Endothelial cell of umbilical vein (primary cell): Measurements from ENCODE around the gene CACNB4. TPM values are rescaled to one million over a fixed set of nuclear protein-coding genes. Genes with fewer than 3 reads are reported as not detected.

Experiments
- Bru-seq: library from RNA; stranded (reverse); fragments of 400-500 nt; gene quantifications from one replicate; lab custom pipeline; 2021; lab: Mats Ljungman, UMichigan
- BruChase-seq, 2 experiments: library from RNA; stranded (reverse); fragments of 400-500 nt; gene quantifications; one replicate each; lab custom pipeline; 2021; lab: Mats Ljungman, UMichigan
- BruUV-seq: library from RNA; stranded (reverse); fragments of 400-500 nt; replicated peaks from 2 replicates; lab custom pipeline; 2021; lab: Mats Ljungman, UMichigan
- CTCF ChIA-PET: fragments of 300-600, 350-600 bp; sonication (Branson Sonifier 250); formaldehyde crosslinking; loops from one replicate; lab custom pipeline; 2021; ENCODE audit warnings: antibody characterized with exemption, inconsistent platforms; lab: Charles Lee
- POLR2A ChIA-PET: fragments of 300-600, 350-600 bp; sonication (Branson Sonifier 250); formaldehyde crosslinking; loops from one replicate; lab custom pipeline; 2021; ENCODE audit warnings: antibody characterized with exemption, inconsistent platforms; lab: Charles Lee
- DNase-seq: peaks from one replicate; pipeline ENCODE4 v3.0.0-alpha.2; 2011; ENCODE audit warnings: low read depth, low spot score
- FAIRE-seq: peaks from 2 replicates; lab custom pipeline; 2011; peaks lifted over from hg19 to GRCh38; lab: Jason Lieb, UNC
- H2AFZ ChIP-seq: 2 replicates; pipeline ENCODE4 v1.6.0; 2012; ENCODE audit warnings: low read depth, low read length, control low read depth, inconsistent platforms
- H3K27ac ChIP-seq: 2 replicates; pipeline ENCODE4 v1.5.1; 2011; ENCODE audit warnings: low read depth, mild to moderate bottlenecking, control low read depth, low read length, moderate library complexity; ENCODE audit not compliant: insufficient read depth
- H3K27me3 ChIP-seq, 2 experiments: 2 replicates each; pipeline versions ENCODE4 v1.6.0 to v1.6.1; 2011; ENCODE audit warnings: low read length in 2 of 2, mixed read lengths in 1 of 2; ENCODE audit not compliant: control insufficient read depth in 2 of 2, insufficient read depth in 2 of 2
- H3K36me3 ChIP-seq, 2 experiments: 2 replicates in 1 of 2; 3 replicates in 1 of 2; pipeline ENCODE4 v1.5.1; 2011; ENCODE audit warnings: low read length in 2 of 2, mild to moderate bottlenecking in 1 of 2, moderate library complexity in 1 of 2; ENCODE audit not compliant: control insufficient read depth in 2 of 2, insufficient read depth in 2 of 2; ENCODE audit errors: extremely low read depth in 1 of 2
- H3K4me1 ChIP-seq: 3 replicates; pipeline ENCODE4 v1.5.1; 2011; ENCODE audit warnings: mild to moderate bottlenecking, low read length; ENCODE audit not compliant: control insufficient read depth, insufficient read depth; ENCODE audit errors: extremely low read depth
- H3K4me2 ChIP-seq: 2 replicates; pipeline ENCODE4 v1.6.1; 2011; ENCODE audit warnings: low read length, control low read depth, mixed read lengths; ENCODE audit not compliant: insufficient read depth
- H3K4me3 ChIP-seq, 3 experiments: fragments of 200-600 bp in 1 of 3; sonication (generic), shearing (Covaris generic) in 1 of 3; replicated peaks in 1 of 3; 2 replicates each; pipeline ENCODE4 v1.5.1; 2011 to 2016; ENCODE audit warnings: control low read depth in 3 of 3, low read length in 3 of 3, mild to moderate bottlenecking in 2 of 3, inconsistent platforms in 1 of 3, low read depth in 1 of 3, moderate library complexity in 1 of 3; ENCODE audit not compliant: insufficient read depth in 1 of 3
- H3K79me2 ChIP-seq: 2 replicates; pipeline ENCODE4 v1.6.0; 2012; ENCODE audit warnings: low read length, inconsistent platforms; ENCODE audit not compliant: control insufficient read depth, insufficient read depth
- H3K9ac ChIP-seq: replicated peaks from 2 replicates; pipeline ENCODE3; 2011; ENCODE audit warnings: low read length, control low read depth; ENCODE audit not compliant: insufficient read depth; ENCODE audit errors: extremely low read depth
- H3K9me1 ChIP-seq: replicated peaks from 3 replicates; pipeline ENCODE4 v1.6.0; 2011; ENCODE audit warnings: mild to moderate bottlenecking, low read length; ENCODE audit not compliant: control insufficient read depth, insufficient read depth; ENCODE audit errors: extremely low read depth
- H3K9me3 ChIP-seq: replicated peaks from 2 replicates; pipeline ENCODE4 v1.5.1; 2012; ENCODE audit warnings: low read length, inconsistent platforms; ENCODE audit not compliant: control insufficient read depth, insufficient read depth
- H4K20me1 ChIP-seq: replicated peaks from 2 replicates; pipeline ENCODE3; 2011; ENCODE audit warnings: mild to moderate bottlenecking, low read length; ENCODE audit not compliant: control insufficient read depth, insufficient read depth; ENCODE audit errors: extremely low read depth
- EZH2 ChIP-seq: IDR thresholded peaks from 2 replicates; pipeline ENCODE4 v1.6.1; 2012; ENCODE audit warnings: borderline replicate concordance, low read depth, mild to moderate bottlenecking, moderate library complexity, low read length, inconsistent platforms; ENCODE audit not compliant: severe bottlenecking
- FOS ChIP-seq: IDR thresholded peaks from 2 replicates; pipeline ENCODE4 v1.6.1; 2011; ENCODE audit warnings: mild to moderate bottlenecking, low read length, moderate library complexity, borderline replicate concordance; ENCODE audit not compliant: insufficient read depth
- GATA2 ChIP-seq: IDR thresholded peaks from 2 replicates; pipeline ENCODE4 v1.7.0; 2011; ENCODE audit warnings: low read depth, mild to moderate bottlenecking, moderate library complexity, mixed read lengths, low read length; ENCODE audit not compliant: insufficient read length, insufficient read depth
- JUN ChIP-seq: IDR thresholded peaks from 2 replicates; pipeline ENCODE4 v1.6.1; 2011; ENCODE audit warnings: borderline replicate concordance, low read depth; ENCODE audit not compliant: insufficient read length, insufficient read depth
- MYC ChIP-seq: IDR thresholded peaks from one replicate; pipeline ENCODE4 v1.6.1; 2011; ENCODE audit warnings: mild to moderate bottlenecking, low read depth, low read length
- POLR2A ChIP-seq: IDR thresholded peaks from 2 replicates; pipeline ENCODE4 v1.6.1; 2012; ENCODE audit warnings: low read depth, mild to moderate bottlenecking, control low read depth, low read length
- POLR2AphosphoS5 ChIP-seq: IDR thresholded peaks from 2 replicates; pipeline ENCODE4 v1.6.1; 2012; ENCODE audit warnings: low read depth, mild to moderate bottlenecking, control low read depth, low read length, moderate library complexity; ENCODE audit not compliant: insufficient read depth
- dilution Hi-C: fragments of 300-500 bp; cut with MboI; formaldehyde crosslinking; loops from one replicate; pipeline ENCODE4 v1.15.0; 2019; ENCODE audit warnings: low sequenced_read_pairs; ENCODE audit not compliant: extremely low pct_ligation_motif_present
- intact Hi-C: fragments of 100-400 bp; cut with micrococcal nuclease; formaldehyde crosslinking; loops from one replicate; pipeline ENCODE4 v1.10.0; 2022
- long read RNA-seq: library from polyadenylated mRNA; stranded (forward); transcript quantifications from one replicate; pipeline ENCODE4 v2.0.0, GENCODE V29; 2021
- polyA minus RNA-seq, 3 experiments: library from RNA; depleted of rRNA, polyadenylated mRNA; stranded (reverse); fragments of >200 nt; gene quantifications; 1 replicate in 1 of 3; 2 replicates in 2 of 3; pipeline ENCODE4 v1.2.3, GENCODE V29; 2011
- polyA plus RNA-seq, 4 experiments: library from polyadenylated mRNA; depleted of rRNA in 3 of 4; stranded (reverse) in 3 of 4; unstranded in 1 of 4; fragments of >200 nt; gene quantifications; 2 replicates each; pipeline versions ENCODE4 v1.2.1 to v1.2.3, GENCODE V29; 2011 to 2012; ENCODE audit warnings: missing spikeins in 1 of 4
- total RNA-seq: library from RNA; stranded (reverse); gene quantifications from 2 replicates; pipeline ENCODE4 v1.2.3, GENCODE V29; 2021
- TF ChIP-seq, protein P1 (sequence below): IDR thresholded peaks from 2 replicates; pipeline ENCODE4 v1.6.1; 2011; ENCODE audit not compliant: insufficient read depth, insufficient read length
- TF ChIP-seq, protein P2 (sequence below), 2 donors: IDR thresholded peaks; 1 replicate in 1 of 2; 2 replicates in 1 of 2; pipeline ENCODE4 v1.5.1; 2011; ENCODE audit warnings: low read length in 2 of 2, mild to moderate bottlenecking in 2 of 2, moderate library complexity in 2 of 2, control low read depth in 1 of 2, inconsistent platforms in 1 of 2, low read depth in 1 of 2; ENCODE audit not compliant: insufficient read depth in 1 of 2; ENCODE audit errors: extremely low read depth in 1 of 2

CACNB4 gene
- 0.30 and 0.58 TPM in 2 replicates for total RNA-seq
- polyA plus RNA-seq: 0.13 and 0.23 TPM in 2 replicates
- polyA plus RNA-seq (2011; cell fraction: cytosol; rRNA removed): 0.07 and 0.10 TPM in 2 replicates
- 1.9 and 2.0 TPM in 2 replicates for polyA plus RNA-seq (2011; cell fraction: nucleus; rRNA removed)
- polyA plus RNA-seq (2012): 0.09 and 0.15 TPM in 2 replicates
- polyA minus RNA-seq: 2.6 and 3.3 TPM in 2 replicates
- not detected for polyA minus RNA-seq (2011; cell fraction: cytosol; rRNA and poly(A)+ RNA removed)
- 3.2 and 4.6 TPM in 2 replicates for polyA minus RNA-seq (2011; cell fraction: nucleus; rRNA and poly(A)+ RNA removed)
- Bru-seq, nascent RNA: percentile 22 among the genes with signal in this experiment
- BruChase-seq, experiment 1, labeled RNA remaining after a 6-hour chase: percentile 45 among the genes with signal in this experiment
- BruChase-seq, experiment 2, labeled RNA remaining after a 2-hour chase: percentile 38 among the genes with signal in this experiment
- long read RNA-seq: 0 reads

DNA sequence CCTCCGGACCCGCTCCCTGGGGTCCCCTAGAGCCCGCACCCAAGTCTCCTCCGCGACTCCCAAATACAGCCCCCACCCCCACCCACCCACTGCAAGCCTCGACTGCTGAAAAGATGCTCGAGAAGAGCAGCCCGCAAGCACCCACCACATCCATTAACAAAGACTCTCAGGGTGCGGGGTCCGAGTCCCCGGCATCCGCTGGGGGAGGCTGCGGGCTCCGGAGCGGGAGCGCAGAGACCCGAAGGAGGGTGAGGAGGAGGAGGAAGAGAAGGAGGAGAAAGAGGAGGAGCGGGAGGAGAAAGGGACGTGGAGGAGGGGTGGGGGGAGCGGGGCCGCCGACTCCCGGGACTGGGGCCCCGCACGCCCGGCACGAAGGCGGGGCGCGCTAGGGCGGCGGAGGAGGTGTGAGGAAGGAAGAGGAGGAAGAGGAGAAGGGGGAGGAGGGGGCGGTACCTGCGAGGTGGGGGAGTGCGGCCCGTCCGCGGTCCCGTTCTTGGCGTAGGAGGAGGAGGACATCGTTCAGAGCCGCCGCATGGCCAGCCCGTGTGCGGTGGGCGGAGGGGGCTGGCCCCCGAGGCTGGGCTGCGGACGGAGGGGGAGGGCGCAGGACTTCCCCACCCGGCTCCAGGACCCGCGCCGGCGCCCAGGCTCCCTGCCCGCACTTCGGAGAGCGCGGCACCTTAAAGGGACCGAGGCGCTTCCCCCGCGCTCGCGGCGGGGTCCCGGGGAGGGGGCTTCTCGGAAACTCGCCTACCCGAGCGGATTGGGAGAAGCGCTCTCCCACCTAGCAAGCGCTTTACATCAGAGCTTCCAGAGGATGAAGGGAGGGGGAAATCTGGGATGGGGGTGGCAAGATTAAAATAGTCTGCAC is at the start of gene CACNB4:
Gene CACNB4 (minus strand): TSS at position 549 of the 871 bp plus-strand sequence.
- H3K79me2 ChIP-seq: no peaks in the 10 kb centered on the region
- no peak for FAIRE-seq
- dilution Hi-C loops (no loop called here), intact Hi-C loops (no loop called here)
- no peaks in the 10 kb centered on the region for H3K9me1 ChIP-seq
- POLR2A ChIA-PET: interaction anchor here (0.7 kb wide), 1 partner anchor 8 kb away, joined by 3 read pairs; no protein-coding TSS in a partner anchor
- peak within 1 kb of the TSS; percentile 82 for H3K4me2 ChIP-seq
- H3K36me3 ChIP-seq: no peaks in the 10 kb centered on the region
- no peak within 1 kb of the TSS for H3K27ac ChIP-seq
- no peak for DNase-seq
- BruUV-seq: no TSS peak
- H3K9me3 ChIP-seq: no peaks in the 10 kb centered on the region
- no peak for TF ChIP-seq JUN
- no peak for TF ChIP-seq GATA2
- TF ChIP-seq MYC: no peak
- TF ChIP-seq, protein P1, sequence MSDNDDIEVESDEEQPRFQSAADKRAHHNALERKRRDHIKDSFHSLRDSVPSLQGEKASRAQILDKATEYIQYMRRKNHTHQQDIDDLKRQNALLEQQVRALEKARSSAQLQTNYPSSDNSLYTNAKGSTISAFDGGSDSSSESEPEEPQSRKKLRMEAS: no peak
- TF ChIP-seq POLR2AphosphoS5: no peak
- TF ChIP-seq FOS: no peak
- TF ChIP-seq EZH2: no peak
- no peak for TF ChIP-seq POLR2A
- TF ChIP-seq, protein P2, sequence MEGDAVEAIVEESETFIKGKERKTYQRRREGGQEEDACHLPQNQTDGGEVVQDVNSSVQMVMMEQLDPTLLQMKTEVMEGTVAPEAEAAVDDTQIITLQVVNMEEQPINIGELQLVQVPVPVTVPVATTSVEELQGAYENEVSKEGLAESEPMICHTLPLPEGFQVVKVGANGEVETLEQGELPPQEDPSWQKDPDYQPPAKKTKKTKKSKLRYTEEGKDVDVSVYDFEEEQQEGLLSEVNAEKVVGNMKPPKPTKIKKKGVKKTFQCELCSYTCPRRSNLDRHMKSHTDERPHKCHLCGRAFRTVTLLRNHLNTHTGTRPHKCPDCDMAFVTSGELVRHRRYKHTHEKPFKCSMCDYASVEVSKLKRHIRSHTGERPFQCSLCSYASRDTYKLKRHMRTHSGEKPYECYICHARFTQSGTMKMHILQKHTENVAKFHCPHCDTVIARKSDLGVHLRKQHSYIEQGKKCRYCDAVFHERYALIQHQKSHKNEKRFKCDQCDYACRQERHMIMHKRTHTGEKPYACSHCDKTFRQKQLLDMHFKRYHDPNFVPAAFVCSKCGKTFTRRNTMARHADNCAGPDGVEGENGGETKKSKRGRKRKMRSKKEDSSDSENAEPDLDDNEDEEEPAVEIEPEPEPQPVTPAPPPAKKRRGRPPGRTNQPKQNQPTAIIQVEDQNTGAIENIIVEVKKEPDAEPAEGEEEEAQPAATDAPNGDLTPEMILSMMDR (IDR thresholded peaks at IDR 0.05; ENCODE audit: extremely low read depth in 1 of 2, insufficient read depth in 1 of 2, low read depth in 1 of 2, low read length in 2 of 2): no peak
- peak within 1 kb of the TSS; percentile 86 for H2AFZ ChIP-seq
- CTCF ChIA-PET: interaction anchor here (0.9 to 1.3 kb wide), 3 partner anchors 8 to 74 kb away, joined by 3 to 4 read pairs (median 3); no protein-coding TSS in a partner anchor
- no peaks in the 10 kb centered on the region for H4K20me1 ChIP-seq
- H3K4me1 ChIP-seq: peaks cover 21% of the 10 kb centered on the region
- H3K9ac ChIP-seq: no peak within 1 kb of the TSS
- peaks cover 46 to 65% of the 10 kb centered on the region in 2 experiments for H3K27me3 ChIP-seq
- peak within 1 kb of the TSS; percentile 51 to 57 (median 55) for H3K4me3 ChIP-seq
